ENCODE data around the gene DACT2.

Gene DACT2

DNA sequence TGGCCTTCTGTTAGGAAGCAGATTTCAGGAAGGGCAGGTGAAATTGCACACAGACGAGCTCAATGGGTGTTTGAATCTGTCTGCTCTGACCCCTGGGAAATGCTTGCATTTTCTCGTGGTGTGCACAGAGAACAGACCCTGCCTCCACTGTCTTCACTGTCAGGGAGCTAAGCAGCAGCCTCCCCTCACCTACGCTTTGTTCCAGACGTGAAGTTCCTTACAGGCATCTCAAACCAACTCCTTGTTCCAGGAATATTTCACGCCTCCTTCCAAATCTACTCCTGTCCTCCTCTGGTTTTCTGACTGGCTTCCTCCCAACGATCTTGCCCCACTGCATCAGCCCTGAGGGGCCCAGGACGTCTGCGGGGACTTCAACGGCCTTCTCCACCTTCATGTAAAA lies 13.7 kb downstream of the DACT2 start:
- no peak for TF ChIP-seq GATA3 (IDR thresholded peaks at IDR 0.05; ENCODE audit: low read depth, low read length)
- TF ChIP-seq GATA2 (IDR thresholded peaks at IDR 0.05; ENCODE audit: low read depth, low read length), result no peak

GRCh38 chr6:168305096-168305749 lies 14.4 kb downstream of the DACT2 start:
- TF ChIP-seq GATA3 (IDR thresholded peaks at IDR 0.05; ENCODE audit: low read depth, low read length) (no peak), GATA2 (IDR thresholded peaks at IDR 0.05; ENCODE audit: low read depth, low read length) (no peak)

DNA sequence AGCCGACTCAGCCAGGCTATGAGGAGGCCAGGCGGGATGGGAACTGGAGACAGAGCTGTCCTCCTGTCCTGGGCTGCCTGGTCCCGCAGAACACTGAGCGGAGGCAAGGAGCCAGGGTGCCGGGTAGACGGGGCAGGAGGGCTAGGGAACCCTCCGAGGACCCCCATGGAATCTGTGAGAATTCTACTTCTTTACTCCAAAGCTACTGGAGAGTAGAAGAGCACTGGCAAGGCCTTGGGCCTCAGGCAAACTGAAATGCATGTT lies 14.9 kb downstream of the DACT2 start:
- TF ChIP-seq GATA3 (IDR thresholded peaks at IDR 0.05; ENCODE audit: low read depth, low read length) (no peak), GATA2 (IDR thresholded peaks at IDR 0.05; ENCODE audit: low read depth, low read length) (no peak)

DNA sequence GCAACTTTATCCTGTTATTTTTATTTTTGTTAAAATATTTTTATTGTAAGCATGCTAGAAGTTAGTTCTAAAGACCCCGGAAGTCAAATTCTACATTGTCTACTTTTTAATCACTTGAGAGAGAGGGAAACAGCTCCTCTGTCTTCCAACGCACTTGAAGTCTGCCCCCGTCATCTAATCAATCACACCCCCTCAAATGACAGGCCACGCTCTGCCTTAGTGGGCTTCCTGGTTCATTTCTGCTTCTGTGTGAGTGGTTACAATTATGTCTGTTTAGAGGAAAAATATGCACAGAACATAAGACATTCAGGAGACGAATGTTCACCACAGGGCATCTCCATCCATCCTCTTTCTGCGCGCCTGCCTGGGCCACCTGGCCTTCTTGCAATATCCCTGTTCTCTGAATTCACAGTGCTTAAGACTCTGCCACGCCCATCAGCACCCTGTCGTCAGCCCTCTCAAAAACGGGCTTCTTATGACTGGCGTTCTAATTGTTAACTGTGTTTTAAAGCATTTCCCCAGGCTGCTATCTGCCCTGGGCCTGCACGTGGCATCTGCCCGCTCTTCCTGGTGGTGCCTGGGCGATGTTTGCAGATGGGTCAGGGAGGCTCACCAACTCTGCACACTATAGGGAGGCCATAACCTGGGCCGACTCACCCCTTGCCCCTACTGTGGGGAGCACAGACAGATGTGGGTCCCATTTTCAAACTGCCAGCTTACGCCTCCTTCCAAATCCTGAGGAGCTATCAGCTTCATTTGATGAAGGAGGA lies 15.4 kb downstream of the DACT2 start:
- TF ChIP-seq GATA3 (IDR thresholded peaks at IDR 0.05; ENCODE audit: low read depth, low read length) (no peak), GATA2 (IDR thresholded peaks at IDR 0.05; ENCODE audit: low read depth, low read length) (no peak)

DNA sequence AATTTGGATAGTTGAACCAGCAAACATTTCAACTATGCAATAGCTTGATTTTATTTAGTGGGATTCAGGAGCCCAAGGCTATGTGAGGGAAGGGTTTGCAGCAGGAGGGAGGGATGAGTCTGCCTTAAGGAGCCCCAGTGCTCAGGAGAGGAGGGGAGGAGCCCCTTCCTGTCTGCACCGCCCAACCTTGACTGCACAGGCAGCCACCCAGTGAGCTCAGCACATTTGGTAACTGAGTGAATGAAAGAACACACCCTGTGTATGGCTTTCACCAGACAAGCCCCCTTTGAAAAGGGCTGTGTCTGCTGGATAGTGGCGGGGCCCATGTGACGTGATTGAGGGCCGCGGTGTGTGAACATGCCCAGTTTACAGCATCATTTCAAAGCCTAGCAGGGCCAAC lies 17.0 kb downstream of the DACT2 start:
- TF ChIP-seq GATA3 (IDR thresholded peaks at IDR 0.05; ENCODE audit: low read depth, low read length) (no peak), GATA2 (IDR thresholded peaks at IDR 0.05; ENCODE audit: low read depth, low read length) (no peak)

GRCh38 chr6:168301648-168302398 lies 17.8 kb downstream of the DACT2 start:
- no peak for TF ChIP-seq GATA3 (IDR thresholded peaks at IDR 0.05; ENCODE audit: low read depth, low read length)
- TF ChIP-seq GATA2 (IDR thresholded peaks at IDR 0.05; ENCODE audit: low read depth, low read length), result no peak

GRCh38 chr6:168300975-168301647 lies 18.5 kb downstream of the DACT2 start:
- no peak for TF ChIP-seq GATA3 (IDR thresholded peaks at IDR 0.05; ENCODE audit: low read depth, low read length)
- TF ChIP-seq GATA2 (IDR thresholded peaks at IDR 0.05; ENCODE audit: low read depth, low read length), result no peak

GRCh38 chr6:168299541-168300511 lies 19.8 kb downstream of the DACT2 start:
- no peak for TF ChIP-seq GATA3 (IDR thresholded peaks at IDR 0.05; ENCODE audit: low read depth, low read length)
- no peak for TF ChIP-seq GATA2 (IDR thresholded peaks at IDR 0.05; ENCODE audit: low read depth, low read length)

DNA sequence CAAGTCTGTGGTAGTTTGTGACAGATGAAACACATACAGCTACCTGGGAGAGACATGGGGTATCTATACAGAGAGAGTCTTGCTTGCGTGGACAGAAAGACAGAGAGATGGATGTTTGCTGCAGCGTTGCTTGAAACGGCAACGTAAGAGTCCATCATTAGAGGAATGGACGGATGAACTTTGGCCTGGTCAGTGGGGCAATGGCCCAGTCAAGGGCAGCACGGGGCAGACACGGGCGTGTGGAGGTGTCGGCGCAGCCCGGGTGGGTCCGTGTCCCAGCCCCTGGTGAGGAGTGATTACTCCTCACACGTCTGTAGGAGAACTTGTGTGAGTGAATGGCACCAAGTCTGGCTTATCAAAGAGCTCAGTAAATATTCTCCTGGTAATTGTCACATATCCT lies 21.9 kb downstream of the DACT2 start:
- TF ChIP-seq GATA2 (IDR thresholded peaks at IDR 0.05; ENCODE audit: low read depth, low read length) (no peak), GATA3 (IDR thresholded peaks at IDR 0.05; ENCODE audit: low read depth, low read length) (no peak)

GRCh38 chr6:168294901-168295300 lies 24.7 kb downstream of the DACT2 start:
- no peak for TF ChIP-seq GATA2 (IDR thresholded peaks at IDR 0.05; ENCODE audit: low read depth, low read length)
- TF ChIP-seq GATA3 (IDR thresholded peaks at IDR 0.05; ENCODE audit: low read depth, low read length), result no peak

GRCh38 chr6:168293636-168294530 lies 25.7 kb downstream of the DACT2 start:
- no peak for TF ChIP-seq GATA3 (IDR thresholded peaks at IDR 0.05; ENCODE audit: low read depth, low read length)
- TF ChIP-seq GATA2 (IDR thresholded peaks at IDR 0.05; ENCODE audit: low read depth, low read length), result no peak

- TF ChIP-seq GATA3 (IDR thresholded peaks at IDR 0.05; ENCODE audit: low read depth, low read length) (no peak), GATA2 (IDR thresholded peaks at IDR 0.05; ENCODE audit: low read depth, low read length) (no peak)
These were observed 26.8 kb downstream of the DACT2 start for GRCh38 chr6:168292826-168293225.
